Measurements from ENCODE around the gene METTL16. TPM values are rescaled to one million over a fixed set of nuclear protein-coding genes. Genes with fewer than 3 reads are reported as not detected.
"Not testable (repeated sequence)": the region's sequence is repeated elsewhere in the genome, so short reads cannot be mapped to it uniquely, and the experiment has no call there.

Gene METTL16
- total and polyA plus RNA-seq, 2 experiments from 2014 or later = 40.1 to 80.8 TPM

DNA sequence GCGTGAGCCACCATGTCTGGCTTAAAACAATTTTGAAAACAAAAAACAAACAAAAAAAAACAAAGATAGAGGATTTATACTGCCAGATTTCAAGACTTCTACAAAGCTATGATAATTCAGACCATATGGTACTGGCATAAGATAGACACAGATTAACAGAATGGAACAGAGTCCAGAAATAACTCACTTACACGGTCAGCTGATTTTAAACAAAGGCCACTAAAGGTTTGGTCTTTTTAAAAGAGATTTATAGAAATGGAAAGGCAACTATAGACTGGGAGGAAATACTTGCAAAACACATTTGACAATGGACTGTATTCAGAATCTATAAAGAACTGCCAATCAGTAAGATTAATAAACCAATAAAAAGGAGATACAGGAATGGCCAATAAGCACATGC, 62.2 kb downstream of the METTL16 start (continued):
- TF ChIP-seq ZNF462 (CRISPR knock-in tag; IDR thresholded peaks at IDR 0.05) = no peak
- no peak for TF ChIP-seq STAT1 (IDR thresholded peaks at IDR 0.05; ENCODE audit: unreplicated experiment)

DNA sequence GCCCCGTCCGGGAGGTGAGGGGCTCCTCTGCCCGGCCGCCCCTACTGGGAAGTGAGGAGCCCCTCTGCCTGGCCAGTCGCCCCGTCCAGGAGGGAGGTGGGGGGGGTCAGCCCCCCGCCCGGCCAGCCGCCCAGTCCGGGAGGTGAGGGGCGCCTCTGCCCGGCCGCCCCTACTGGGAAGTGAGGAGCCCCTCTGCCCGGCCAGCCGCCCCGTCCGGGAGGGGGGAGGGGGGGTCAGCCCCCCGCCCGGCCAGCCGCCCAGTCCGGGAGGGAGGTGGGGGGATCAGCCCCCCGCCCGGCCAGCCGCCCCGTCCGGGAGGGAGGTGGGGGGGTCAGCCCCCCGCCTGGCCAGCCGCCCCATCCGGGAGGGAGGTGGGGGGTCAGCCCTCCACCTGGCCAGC, 64.2 kb downstream of the METTL16 start:
- H3K4me1 Mint-ChIP-seq; H3K4me3 ChIP-seq; H3K27ac ChIP-seq (ENCODE audit: low read depth); H3K27me3 Mint-ChIP-seq (ENCODE audit: insufficient read depth, low read depth, poor library complexity); H2AFZ ChIP-seq; H3F3A ChIP-seq (replicated peaks; ENCODE audit: low read depth); H4K20me1 ChIP-seq (replicated peaks; ENCODE audit: insufficient read depth); H3K27me3 ChIP-seq (ENCODE audit: insufficient read depth); H3K4me2 ChIP-seq; H3K4me1 ChIP-seq (ENCODE audit: insufficient read depth); H3K27ac Mint-ChIP-seq; H3K36me3 ChIP-seq (ENCODE audit: insufficient read depth); DNase-seq (ENCODE audit: low spot score); H3K9me2 ChIP-seq (ENCODE audit: insufficient read depth); ATAC-seq; H3K4me3 Mint-ChIP-seq: not testable (repeated sequence)
- Mint-ChIP-seq H3K36me3 (ENCODE audit: low read depth) (peaks cover 37% of the 10 kb centered on the region), H3K9me3 (peaks cover 16% of the 10 kb centered on the region)
- H3K79me2 ChIP-seq (replicated peaks; ENCODE audit: insufficient read depth) = peaks cover 12% of the 10 kb centered on the region; the same call in 1 of the 2 replicates

DNA sequence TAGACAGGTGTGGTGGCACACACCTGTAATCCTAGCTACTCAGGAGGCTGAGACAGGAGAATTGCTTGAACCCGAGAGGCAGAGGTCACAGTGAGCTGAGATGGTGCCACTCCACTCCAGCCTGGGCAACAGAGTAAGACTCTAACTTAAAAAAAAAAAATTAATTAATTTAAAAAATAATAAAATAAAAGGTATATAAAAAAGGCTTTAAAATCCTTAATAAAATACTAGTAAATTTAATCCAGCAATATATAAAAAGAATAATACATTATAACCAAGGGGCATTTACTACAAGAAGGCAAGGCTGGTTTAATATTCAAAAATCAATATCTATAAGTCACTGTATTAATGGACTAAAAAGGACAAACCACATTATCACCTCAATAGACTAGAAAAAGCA, 66.0 kb downstream of the METTL16 start:
- no peaks in the 10 kb centered on the region for H3K9me2 ChIP-seq (ENCODE audit: insufficient read depth)
- peaks cover 12% of the 10 kb centered on the region; the same call in 1 of the 2 replicates for H3K79me2 ChIP-seq (replicated peaks; ENCODE audit: insufficient read depth)
- H3K27me3 ChIP-seq (ENCODE audit: insufficient read depth) = no peaks in the 10 kb centered on the region
- H3K4me3 ChIP-seq = no peak overlapping the region
- no peak overlapping the region for H2AFZ ChIP-seq
- Mint-ChIP-seq H3K4me1 (peaks cover 4% of the 10 kb centered on the region; the same call in 2 of the 3 replicates), H3K27ac (no peak overlapping the region), H3K9me3 (peaks cover 16% of the 10 kb centered on the region), H3K4me3 (no peak overlapping the region), H3K27me3 (ENCODE audit: insufficient read depth, low read depth, poor library complexity) (peaks cover 2% of the 10 kb centered on the region), H3K36me3 (ENCODE audit: low read depth) (peaks cover 49% of the 10 kb centered on the region)
- 0 out of 2 replicates have a peak, but pooled peaks cover 5% of the 10 kb centered on the region for H4K20me1 ChIP-seq (replicated peaks; ENCODE audit: insufficient read depth)
- ATAC-seq = no peak
- H3F3A ChIP-seq (replicated peaks; ENCODE audit: low read depth) = no peaks in the 10 kb centered on the region
- H3K4me2 ChIP-seq = no peak overlapping the region
- no peak for TF ChIP-seq ZNF114 (CRISPR knock-in tag; IDR thresholded peaks at IDR 0.05)
- no peak for DNase-seq (ENCODE audit: low spot score)
- H3K36me3 ChIP-seq (ENCODE audit: insufficient read depth) = peaks cover 8% of the 10 kb centered on the region; the same call in 1 of the 2 replicates
- 0 out of 2 replicates have a peak, but pooled peaks cover 6% of the 10 kb centered on the region for H3K4me1 ChIP-seq (ENCODE audit: insufficient read depth)
- H3K27ac ChIP-seq (ENCODE audit: low read depth) = no peak overlapping the region

Data from GM23338 (cell line).